NCI-H748 treated with DMSO at 0.1 percent for 48 hours (cell line): ENCODE data around the gene SATL1.
"Not testable (repeated sequence)": the region's sequence is repeated elsewhere in the genome, so short reads cannot be mapped to it uniquely, and the experiment has no call there.

Experiments
- DNase-seq: peaks from one replicate; lab custom pipeline; 2025; lab: John Stamatoyannopoulos, UW

Gene SATL1

GRCh38 chrX:85108165-85108564 lies 135.4 kb downstream of the SATL1 start:
- DNase-seq: no peak

GRCh38 chrX:85107407-85107806 lies 136.2 kb downstream of the SATL1 start:
- no peak for DNase-seq

- no peak for DNase-seq
Measured at GRCh38 chrX:85089321-85089840, 154.2 kb downstream of the SATL1 start.

GRCh38 chrX:85084770-85085393 lies 158.7 kb downstream of the SATL1 start:
- peak; percentile 10 for DNase-seq

GRCh38 chrX:85077247-85077646 lies 166.3 kb downstream of the SATL1 start:
- DNase-seq: not testable (repeated sequence)

- no peak for DNase-seq
Measured at GRCh38 chrX:85065512-85066198, 177.9 kb downstream of the SATL1 start.

GRCh38 chrX:85052636-85053343 lies 190.8 kb downstream of the SATL1 start:
- DNase-seq: no peak

- DNase-seq: no peak
Measured at GRCh38 chrX:85052205-85052604, 191.4 kb downstream of the SATL1 start.

GRCh38 chrX:85051627-85052026 lies 192.0 kb downstream of the SATL1 start:
- DNase-seq: no peak
